Gastrocnemius medialis (tissue), 4 donors: ENCODE measurements around the gene OGFOD2. TPM values are rescaled to one million over a fixed set of nuclear protein-coding genes. Genes with fewer than 3 reads are reported as not detected.
A peak's percentile ranks its signal among the peaks of the same experiment; 100 is the strongest.

Experiments used
- ATAC-seq, 2 donors: fragments of 150-250 bp; one replicate each; pipeline ENCODE4 v1.9.1; 2016
- DNase-seq, 2 donors: peaks; one replicate each; pipeline ENCODE4 v3.0.0-alpha.2; 2019
- H3K27ac ChIP-seq, 4 donors: fragments of 200-600 bp; sonication (generic); 1 replicate in 1 of 4; 2 replicates in 3 of 4; pipeline ENCODE4 v1.5.1; 2016 to 2018; ENCODE audit warnings: mild to moderate bottlenecking in 2 of 4, moderate library complexity in 1 of 4
- H3K27me3 ChIP-seq, 3 donors: fragments of 200-600 bp; sonication (generic) in 2 of 3; 1 replicate in 1 of 3; 2 replicates in 2 of 3; pipeline versions ENCODE4 v1.5.1 to v1.6.0; 2016 to 2019; ENCODE audit warnings: mild to moderate bottlenecking in 1 of 3, moderate library complexity in 1 of 3
- H3K36me3 ChIP-seq, 2 donors: fragments of 200-600 bp; sonication (generic) in 1 of 2; one replicate each; pipeline ENCODE4 v1.5.1; 2017 to 2018
- H3K4me1 ChIP-seq, 2 donors: fragments of 200-600 bp; sonication (generic) in 1 of 2; one replicate each; pipeline ENCODE4 v1.5.1; 2016 to 2017; ENCODE audit warnings: mild to moderate bottlenecking in 2 of 2
- H3K4me3 ChIP-seq, 4 donors: fragments of 200-600 bp; sonication (generic) in 3 of 4; 1 replicate in 1 of 4; 2 replicates in 3 of 4; pipeline ENCODE4 v1.5.1; 2016 to 2019; ENCODE audit warnings: mild to moderate bottlenecking in 2 of 4
- H3K9me3 ChIP-seq, 3 donors: fragments of 200-600 bp; sonication (generic) in 2 of 3; 1 replicate in 1 of 3; 2 replicates in 2 of 3; pipeline ENCODE4 v1.5.1; 2016 to 2019
- POLR2A ChIP-seq, 2 donors: fragments of 450-650 bp; IDR thresholded peaks; one replicate each; pipeline ENCODE4 v1.6.1; 2017; ENCODE audit warnings: antibody characterized with exemption in 2 of 2, mild to moderate bottlenecking in 2 of 2, moderate library complexity in 2 of 2
- in situ Hi-C, 4 donors: fragments of 200-750 bp; cut with MboI; loops; one replicate each; pipeline versions ENCODE4 v1.15.0 to v1.8.0; 2017; ENCODE audit warnings: low sequenced_read_pairs in 4 of 4
- intact Hi-C: fragments of 100-400 bp; cut with DNase I; formaldehyde crosslinking; loops from one replicate; pipeline ENCODE4 v1.15.1; 2023; ENCODE audit warnings: low total_unique reads
- total RNA-seq, 4 donors: library from RNA; depleted of rRNA; stranded (reverse); fragments of >200 nt; gene quantifications; one replicate each; pipeline versions ENCODE4 v1.1.0 to v1.2.3, GENCODE V29; 2016
- TF ChIP-seq, protein P1 (sequence below), 5 experiments: fragments of 450-650 bp in 3 of 5; fragments of 200-600 bp in 2 of 5; sonication (generic) in 2 of 5; IDR thresholded peaks in 4 of 5; conservative IDR thresholded peaks in 1 of 5; 1 replicate in 4 of 5; 2 replicates in 1 of 5; pipeline ENCODE4 v1.5.1; 2016 to 2019; ENCODE audit warnings: antibody characterized with exemption in 5 of 5, mild to moderate bottlenecking in 3 of 5, moderate library complexity in 3 of 5

OGFOD2 gene
- total RNA-seq, 4 donors from 2014 or later: 3.2 to 11.7 (median 7.8) TPM

DNA sequence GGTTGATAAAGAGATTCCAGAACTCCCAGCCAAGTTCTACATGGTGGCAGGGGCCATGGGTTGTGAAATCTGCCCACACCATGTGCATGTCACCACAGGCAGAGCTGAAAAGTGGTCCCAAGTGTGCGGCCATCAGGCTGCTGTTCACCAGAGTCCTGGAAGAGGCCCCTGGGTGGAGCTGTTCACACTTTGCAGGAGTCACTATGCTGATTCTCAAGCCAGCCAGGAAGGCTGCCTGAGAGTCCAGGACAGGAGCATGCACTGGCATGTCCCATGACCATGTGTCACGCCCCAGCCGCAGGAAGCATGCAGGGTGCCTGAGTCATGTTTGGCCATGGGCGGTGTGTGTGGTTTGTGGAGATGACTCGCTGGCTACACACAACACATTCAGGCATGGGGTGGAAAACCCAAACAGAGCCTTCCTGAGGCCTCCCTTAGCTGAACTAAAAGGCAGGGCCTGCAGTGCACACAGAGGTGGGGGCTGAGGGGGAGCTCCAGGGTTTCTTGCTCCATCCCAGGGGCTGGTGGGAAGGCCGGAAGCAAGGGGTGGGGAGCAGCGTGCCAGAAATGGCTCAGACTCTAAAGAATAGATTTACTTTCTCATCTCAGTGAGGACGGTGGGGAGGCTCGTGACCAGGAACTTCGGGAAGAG is 28.2 kb upstream of the OGFOD2 start:
- peak; percentile 86 to 88 for ATAC-seq

DNA sequence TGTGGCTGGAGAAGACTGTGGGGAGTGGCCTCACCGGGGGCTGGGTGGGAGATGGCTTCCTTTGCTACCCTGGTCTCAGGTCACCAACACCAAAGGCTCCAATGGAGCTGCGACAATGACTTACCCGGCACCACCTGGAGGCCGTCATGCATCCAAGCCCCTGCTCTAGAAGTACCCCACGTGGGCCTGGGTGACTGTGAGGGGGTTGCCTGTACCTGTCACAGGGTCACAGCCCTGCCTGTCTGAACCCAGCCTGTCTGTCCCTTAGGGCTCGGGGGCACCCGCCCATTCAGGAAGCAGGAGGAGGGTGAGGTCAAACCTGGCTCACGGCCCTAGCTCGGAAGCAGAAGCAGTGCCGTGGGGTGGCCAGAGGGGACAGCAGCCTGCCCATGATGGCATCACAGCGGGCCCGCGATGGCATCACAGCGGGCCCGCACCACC is 27.7 kb upstream of the OGFOD2 start:
- H3K36me3 ChIP-seq: no peaks in the 10 kb centered on the region
- no peak for TF ChIP-seq POLR2A (IDR thresholded peaks at IDR 0.05)
- TF ChIP-seq, protein P1, sequence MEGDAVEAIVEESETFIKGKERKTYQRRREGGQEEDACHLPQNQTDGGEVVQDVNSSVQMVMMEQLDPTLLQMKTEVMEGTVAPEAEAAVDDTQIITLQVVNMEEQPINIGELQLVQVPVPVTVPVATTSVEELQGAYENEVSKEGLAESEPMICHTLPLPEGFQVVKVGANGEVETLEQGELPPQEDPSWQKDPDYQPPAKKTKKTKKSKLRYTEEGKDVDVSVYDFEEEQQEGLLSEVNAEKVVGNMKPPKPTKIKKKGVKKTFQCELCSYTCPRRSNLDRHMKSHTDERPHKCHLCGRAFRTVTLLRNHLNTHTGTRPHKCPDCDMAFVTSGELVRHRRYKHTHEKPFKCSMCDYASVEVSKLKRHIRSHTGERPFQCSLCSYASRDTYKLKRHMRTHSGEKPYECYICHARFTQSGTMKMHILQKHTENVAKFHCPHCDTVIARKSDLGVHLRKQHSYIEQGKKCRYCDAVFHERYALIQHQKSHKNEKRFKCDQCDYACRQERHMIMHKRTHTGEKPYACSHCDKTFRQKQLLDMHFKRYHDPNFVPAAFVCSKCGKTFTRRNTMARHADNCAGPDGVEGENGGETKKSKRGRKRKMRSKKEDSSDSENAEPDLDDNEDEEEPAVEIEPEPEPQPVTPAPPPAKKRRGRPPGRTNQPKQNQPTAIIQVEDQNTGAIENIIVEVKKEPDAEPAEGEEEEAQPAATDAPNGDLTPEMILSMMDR (IDR thresholded peaks at IDR 0.05 in 4 of 5, conservative IDR thresholded peaks at IDR 0.05 in 1 of 5): peak in 4 of 5 experiments; percentile 8 to 26 (median 10)
- ATAC-seq (peak in 1 of 2 donors; percentile 15), DNase-seq (peak in 1 of 2 donors; percentile 41)
- H3K27ac ChIP-seq: peak overlapping the region; percentile 66 to 77 (median 72)
- peaks cover 10 to 11% of the 10 kb centered on the region in 2 donors for H3K4me1 ChIP-seq
- intact Hi-C loops (no loop called here), in situ Hi-C loops (no loop called here)
- H3K27me3 ChIP-seq: no peaks in the 10 kb centered on the region
- H3K9me3 ChIP-seq: no peaks in the 10 kb centered on the region
- no peak overlapping the region for H3K4me3 ChIP-seq

More for the DNA sequence above, 28.2 kb upstream of the OGFOD2 start:
- peak; percentile 78 to 87 for DNase-seq
- H3K9me3 ChIP-seq: no peaks in the 10 kb centered on the region
- intact Hi-C loops: no loop called here
- TF ChIP-seq POLR2A (IDR thresholded peaks at IDR 0.05): no peak
- TF ChIP-seq, protein P1 (IDR thresholded peaks at IDR 0.05 in 4 of 5, conservative IDR thresholded peaks at IDR 0.05 in 1 of 5): peak in 1 of 5 experiments; percentile 38
- H3K4me1 ChIP-seq: peaks cover 10 to 11% of the 10 kb centered on the region in 2 donors
- H3K4me3 ChIP-seq: no peak overlapping the region
- H3K27me3 ChIP-seq: no peaks in the 10 kb centered on the region
- peak overlapping the region; percentile 66 to 77 (median 72) for H3K27ac ChIP-seq
- in situ Hi-C loops: no loop called here
- H3K36me3 ChIP-seq: no peaks in the 10 kb centered on the region

DNA sequence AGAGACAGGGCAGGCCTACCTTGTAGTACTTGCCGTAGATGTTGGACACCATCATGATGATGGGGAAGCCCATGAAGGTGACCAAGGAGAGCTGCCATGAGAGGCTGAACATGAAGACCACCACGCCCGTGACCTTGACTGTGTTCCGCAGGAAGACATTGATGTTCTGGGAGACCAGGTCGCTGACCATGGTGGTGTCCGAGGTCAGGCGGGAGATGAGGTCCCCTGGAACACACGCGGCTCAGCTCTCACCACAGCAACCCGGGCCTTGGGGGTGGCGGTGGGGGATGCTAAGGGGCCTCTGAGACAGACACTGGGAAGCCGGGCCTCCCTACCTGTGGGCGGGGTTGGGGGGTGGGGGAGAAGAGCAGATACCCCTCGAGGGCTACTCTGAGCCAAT is 26.4 kb upstream of the OGFOD2 start:
- intact Hi-C loops: no loop called here
- ATAC-seq: no peak
- DNase-seq: no peak
- Histone ChIP-seq H3K27ac (no peak overlapping the region), H3K9me3 (no peaks in the 10 kb centered on the region), H3K36me3 (no peaks in the 10 kb centered on the region), H3K4me1 (peaks cover 10 to 11% of the 10 kb centered on the region in 2 donors), H3K27me3 (no peaks in the 10 kb centered on the region), H3K4me3 (no peak overlapping the region)
- in situ Hi-C loops: no loop called here
- TF ChIP-seq POLR2A (IDR thresholded peaks at IDR 0.05): no peak
- TF ChIP-seq, protein P1 (IDR thresholded peaks at IDR 0.05 in 4 of 5, conservative IDR thresholded peaks at IDR 0.05 in 1 of 5): no peak

DNA sequence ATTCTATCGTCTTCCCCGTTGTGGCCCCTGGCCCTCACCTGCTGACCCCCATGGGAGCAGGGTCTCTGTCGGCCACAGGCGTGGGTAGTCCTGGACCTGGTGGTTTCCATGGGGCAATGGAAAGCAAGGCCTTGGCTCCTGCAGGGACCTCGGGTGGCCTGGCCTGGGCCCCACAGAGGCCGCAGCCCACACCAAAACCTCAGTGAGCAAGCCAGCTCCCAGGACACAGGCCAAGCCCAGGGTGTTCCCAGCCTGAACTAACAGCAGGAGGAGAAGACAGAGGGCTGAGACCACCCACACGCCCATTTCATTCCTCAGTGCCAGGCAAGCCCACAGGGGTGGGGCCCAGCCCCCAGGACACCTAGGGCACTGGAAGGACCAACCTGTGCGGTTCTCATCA is 25.6 kb upstream of the OGFOD2 start:
- TF ChIP-seq, protein P1 (IDR thresholded peaks at IDR 0.05 in 4 of 5, conservative IDR thresholded peaks at IDR 0.05 in 1 of 5): no peak
- no peak for TF ChIP-seq POLR2A (IDR thresholded peaks at IDR 0.05)
- H3K27ac ChIP-seq: no peak overlapping the region
- intact Hi-C loops: no loop called here
- peaks cover 10 to 11% of the 10 kb centered on the region in 2 donors for H3K4me1 ChIP-seq
- H3K36me3 ChIP-seq: no peaks in the 10 kb centered on the region
- DNase-seq (no peak), ATAC-seq (no peak)
- H3K27me3 ChIP-seq: no peaks in the 10 kb centered on the region
- no peaks in the 10 kb centered on the region for H3K9me3 ChIP-seq
- in situ Hi-C loops: no loop called here
- no peak overlapping the region for H3K4me3 ChIP-seq
